GM12872 (cell line): ENCODE measurements around the gene EIF3D.

Source experiments
- CTCF ChIP-seq: IDR thresholded peaks from 3 replicates; pipeline ENCODE4 v1.5.1; 2011; ENCODE audit warnings: low read depth, mild to moderate bottlenecking, low read length, moderate library complexity; ENCODE audit not compliant: insufficient read depth

EIF3D gene

GRCh38 chr22:36467946-36468345 is 61.0 kb downstream of the EIF3D start:
- TF ChIP-seq CTCF: no peak

- TF ChIP-seq CTCF: no peak
Observed at GRCh38 chr22:36467042-36467810, 61.7 kb downstream of the EIF3D start.

GRCh38 chr22:36466258-36466657 is 62.7 kb downstream of the EIF3D start:
- TF ChIP-seq CTCF: no peak

GRCh38 chr22:36465232-36466021 is 63.5 kb downstream of the EIF3D start:
- no peak for TF ChIP-seq CTCF

- TF ChIP-seq CTCF: no peak
Observed at GRCh38 chr22:36464715-36465231, 64.2 kb downstream of the EIF3D start.

GRCh38 chr22:36463783-36464184 is 65.2 kb downstream of the EIF3D start:
- TF ChIP-seq CTCF: no peak
